GM12878 (cell line): ENCODE data around the gene CHAT. TPM values are rescaled to one million over a fixed set of nuclear protein-coding genes. Genes with fewer than 3 reads are reported as not detected.

Experiments
- ATAC-seq: fragments of 200-7000 bp; cut with Tn5 transposase; 3 replicates; pipeline ENCODE4 v1.9.1; 2020; ENCODE audit warnings: mild to moderate bottlenecking, moderate library complexity
- BruUV-seq: library from RNA; stranded (reverse); fragments of 400-500 nt; replicated peaks from 2 replicates; lab custom pipeline; 2021; lab: Mats Ljungman, UMichigan
- CTCF ChIA-PET: fragments of 300-600 bp; sonication (Branson Sonifier 250); formaldehyde crosslinking; extraction: SDS; loops from one replicate; lab custom pipeline; 2021; ENCODE audit warnings: inconsistent platforms; lab: Yijun Ruan, JAX
- POLR2A ChIA-PET: fragments of 350-600 bp; formaldehyde crosslinking; extraction: SDS; loops from one replicate; lab custom pipeline; 2021; ENCODE audit warnings: inconsistent platforms; lab: Charles Lee
- RAD21 ChIA-PET: fragments of 300-600 bp; sonication (Branson Sonifier 250); formaldehyde crosslinking; loops from one replicate; lab custom pipeline; 2023; ENCODE audit warnings: antibody characterized with exemption; ENCODE audit not compliant: unreplicated experiment; lab: Charles Lee
- SMC1A ChIA-PET: fragments of 300-600 bp; sonication (Branson Sonifier 250); formaldehyde crosslinking; loops from one replicate; lab custom pipeline; 2023; ENCODE audit not compliant: unreplicated experiment, uncharacterized antibody; lab: Charles Lee
- DNase-seq: peaks from one replicate; pipeline ENCODE4 v3.0.0-alpha.2; 2011; ENCODE audit warnings: low read depth, low spot score
- FAIRE-seq: peaks from 3 replicates; lab custom pipeline; 2011; peaks lifted over from hg19 to GRCh38; lab: Jason Lieb, UNC
- H2AFZ ChIP-seq: 2 replicates; pipeline ENCODE4 v1.6.0; 2011; ENCODE audit warnings: low read depth, low read length, control low read depth; ENCODE audit not compliant: control insufficient read depth
- H3K27ac ChIP-seq: 2 replicates; pipeline ENCODE4 v1.5.1; 2011; ENCODE audit warnings: control low read depth; ENCODE audit not compliant: control insufficient read depth, insufficient read depth
- H3K27me3 ChIP-seq, 2 experiments: replicated peaks in 1 of 2; 2 replicates each; pipeline versions ENCODE4 v1.6.0 to v1.6.1; 2011; ENCODE audit warnings: low read length in 1 of 2; ENCODE audit not compliant: control insufficient read depth in 2 of 2, insufficient read depth in 2 of 2
- H3K36me3 ChIP-seq, 2 experiments: 2 replicates each; pipeline ENCODE4 v1.5.1; 2011; ENCODE audit warnings: low read length in 1 of 2; ENCODE audit not compliant: control insufficient read depth in 2 of 2, insufficient read depth in 2 of 2
- H3K4me1 ChIP-seq: 2 replicates; pipeline ENCODE4 v1.6.1; 2011; ENCODE audit warnings: mild to moderate bottlenecking, low read length, moderate library complexity, mixed read lengths; ENCODE audit not compliant: control insufficient read depth, insufficient read depth
- H3K4me2 ChIP-seq: 2 replicates; pipeline ENCODE4 v1.6.0; 2011; ENCODE audit warnings: control low read depth; ENCODE audit not compliant: control insufficient read depth, insufficient read depth
- H3K4me3 ChIP-seq: fragments of 200-600 bp; sonication (generic); 2 replicates; pipeline ENCODE4 v1.5.1; 2016
- H3K79me2 ChIP-seq: 2 replicates; pipeline ENCODE4 v1.6.0; 2011; ENCODE audit warnings: low read length; ENCODE audit not compliant: control insufficient read depth, insufficient read depth
- H3K9ac ChIP-seq: 2 replicates; pipeline ENCODE4 v1.8.0; 2011; ENCODE audit warnings: low read length, control low read depth, mixed read lengths; ENCODE audit not compliant: control insufficient read depth, insufficient read depth
- H3K9me3 ChIP-seq: replicated peaks from 3 replicates; pipeline ENCODE4 v1.5.1; 2011; ENCODE audit warnings: mild to moderate bottlenecking, low read length; ENCODE audit not compliant: control insufficient read depth, insufficient read depth
- H4K20me1 ChIP-seq: 2 replicates; pipeline ENCODE4 v1.6.0; 2011; ENCODE audit not compliant: control insufficient read depth, insufficient read depth
- FOS ChIP-seq: IDR thresholded peaks from 3 replicates; pipeline ENCODE4 v1.6.1; 2011; ENCODE audit warnings: borderline replicate concordance; ENCODE audit not compliant: insufficient read length; ENCODE audit errors: extremely low read depth
- HDAC2 ChIP-seq: fragments of 200-600 bp; sonication (generic); IDR thresholded peaks from 2 replicates; pipeline ENCODE4 v1.6.1; 2017
- HDAC6 ChIP-seq: fragments of 200-600 bp; sonication (generic); IDR thresholded peaks from one replicate; pipeline ENCODE4 v1.8.0; 2017; ENCODE audit warnings: antibody characterized with exemption; ENCODE audit not compliant: unreplicated experiment
- NFIC ChIP-seq: IDR thresholded peaks from 2 replicates; pipeline ENCODE4 v1.6.1; 2012; ENCODE audit warnings: low read depth, mild to moderate bottlenecking, inconsistent platforms, low read length, moderate library complexity
- NFYB ChIP-seq: IDR thresholded peaks from 2 replicates; pipeline ENCODE4 v1.6.1; 2011; ENCODE audit warnings: low read depth, mild to moderate bottlenecking, low read length, improper control_type of control experiment, moderate library complexity; ENCODE audit not compliant: insufficient read depth
- NR2C2 ChIP-seq: IDR thresholded peaks from 2 replicates; pipeline ENCODE4 v1.6.1; 2011; ENCODE audit warnings: borderline replicate concordance, low read depth; ENCODE audit not compliant: control insufficient read depth, insufficient read length
- PKNOX1 ChIP-seq: fragments of 450-650 bp; IDR thresholded peaks from 2 replicates; pipeline ENCODE4 v1.6.1; 2016; ENCODE audit warnings: mild to moderate bottlenecking
- POLR2AphosphoS2 ChIP-seq: IDR thresholded peaks from 2 replicates; pipeline ENCODE4 v1.6.1; 2011; ENCODE audit warnings: low read depth, mild to moderate bottlenecking, low read length, improper control_type of control experiment, moderate library complexity
- RAD51 ChIP-seq: fragments of 450-650 bp; IDR thresholded peaks from 2 replicates; pipeline ENCODE4 v1.6.1; 2016; ENCODE audit warnings: moderate library complexity, mild to moderate bottlenecking, inconsistent platforms
- RUNX3 ChIP-seq: IDR thresholded peaks from 2 replicates; pipeline ENCODE4 v1.6.1; 2012; ENCODE audit warnings: low read length, inconsistent platforms
- TCF3 ChIP-seq: IDR thresholded peaks from 2 replicates; pipeline ENCODE4 v1.6.1; 2012; ENCODE audit warnings: low read depth, mild to moderate bottlenecking, low read length, borderline replicate concordance; ENCODE audit not compliant: insufficient read depth
- YBX1 ChIP-seq: fragments of 450-650 bp; IDR thresholded peaks from 2 replicates; pipeline ENCODE4 v1.6.1; 2016; ENCODE audit warnings: antibody characterized with exemption
- ZBED1 ChIP-seq: IDR thresholded peaks from 2 replicates; pipeline ENCODE4 v1.6.1; 2016; ENCODE audit warnings: borderline replicate concordance
- WGBS: methylation state at CpG from one replicate; pipeline ENCODE4 v1.1.6; 2016; ENCODE audit warnings: low lambda C conversion rate; ENCODE audit not compliant: insufficient replicate concordance, insufficient coverage; ENCODE audit errors: missing lambda C conversion rate; 5-methylcytosine and 5-hydroxymethylcytosine counted together
- in situ Hi-C: fragments of 300-500 bp; cut with MboI; formaldehyde crosslinking; loops from 9 replicates; pipeline ENCODE4 v1.14.3; 2018; ENCODE audit warnings: mixed read lengths
- intact Hi-C: fragments of 100-400 bp; cut with micrococcal nuclease; formaldehyde crosslinking; loops from one replicate; pipeline ENCODE4 v1.14.2; 2022; ENCODE audit not compliant: unreplicated experiment
- polyA plus RNA-seq, 11 experiments: library from polyadenylated mRNA; depleted of rRNA in 4 of 11; unstranded in 6 of 11; stranded (reverse) in 5 of 11; fragments of >200 nt; fragmentation: Nextera tagmentation in 4 of 11; fragmentation: Illumina TruSeq in 1 of 11; extraction: Ambion mirVana in 4 of 11; extraction: Trizol in 1 of 11; gene quantifications; 1 replicate in 1 of 11; 2 replicates in 10 of 11; pipeline versions ENCODE4 v1.2.1 to v1.2.3, GENCODE V29; 2011 to 2016; ENCODE audit warnings: inconsistent platforms in 2 of 11, missing spikeins in 2 of 11, low read depth in 1 of 11
- total RNA-seq, 4 experiments: library from RNA; depleted of rRNA in 3 of 4; stranded (reverse); fragments of >200 nt in 3 of 4; fragmentation: Illumina TruSeq in 1 of 4; extraction: Trizol in 1 of 4; gene quantifications; 2 replicates each; pipeline versions ENCODE4 v1.2.1 to v1.2.3, GENCODE V29; 2013 to 2021
- TF ChIP-seq, protein P1 (sequence below): IDR thresholded peaks from 2 replicates; pipeline ENCODE4 v1.6.1; 2012; ENCODE audit warnings: low read depth, low read length, improper control_type of control experiment

The CHAT gene
- total and polyA plus RNA-seq, 10 of the 15 experiments (the other 5 are each of a cell fraction or from before 2014, with no cell fraction given): not detected

GRCh38 chr10:49598986-49599385 lies 14.9 kb upstream of the CHAT start:
- no TSS peak for BruUV-seq
- Histone ChIP-seq H2AFZ (no peak overlapping the region), H3K4me1 (no peaks in the 10 kb centered on the region), H3K36me3 (no peaks in the 10 kb centered on the region), H3K4me3 (no peak overlapping the region), H3K9me3 (no peaks in the 10 kb centered on the region), H3K79me2 (no peaks in the 10 kb centered on the region), H3K27ac (no peak overlapping the region), H4K20me1 (no peaks in the 10 kb centered on the region), H3K27me3 (no peaks in the 10 kb centered on the region; a peak in 1 of 4 replicates), H3K9ac (no peak overlapping the region), H3K4me2 (no peak overlapping the region)
- in situ Hi-C loops: loop anchor here (5.0 to 10.0 kb wide), 2 partner anchors 326 to 618 kb away; no protein-coding TSS in a partner anchor
- RAD21 ChIA-PET: no interaction called here
- CTCF ChIA-PET: no interaction called here
- no peak for FAIRE-seq
- no peak for DNase-seq
- 14% methylated on average over 4 of the region's 4 CpGs for WGBS
- TF ChIP-seq RUNX3 (no peak), HDAC6 (no peak)
- SMC1A ChIA-PET: no interaction called here
- no peak for ATAC-seq
- POLR2A ChIA-PET: no interaction called here
- intact Hi-C loops: no loop called here

- no peaks in the 10 kb centered on the region for H3K36me3 ChIP-seq
- H2AFZ ChIP-seq: no peak overlapping the region
- no peak for ATAC-seq
- RAD21 ChIA-PET: no interaction called here
- CTCF ChIA-PET: no interaction called here
- H3K79me2 ChIP-seq: no peaks in the 10 kb centered on the region
- H3K9ac ChIP-seq: no peak overlapping the region
- BruUV-seq: no TSS peak
- 10% methylated on average over 3 of the region's 3 CpGs for WGBS
- H3K4me3 ChIP-seq: no peak overlapping the region
- H3K4me2 ChIP-seq: no peak overlapping the region
- no peak for TF ChIP-seq YBX1
- TF ChIP-seq NR2C2: no peak
- no peak for TF ChIP-seq FOS
- no peak for TF ChIP-seq NFYB
- TF ChIP-seq RAD51: no peak
- TF ChIP-seq POLR2AphosphoS2: no peak
- no peak for TF ChIP-seq TCF3
- no peak for TF ChIP-seq ZBED1
- no peak for TF ChIP-seq NFIC
- no peak for TF ChIP-seq HDAC2
- TF ChIP-seq, protein P1, sequence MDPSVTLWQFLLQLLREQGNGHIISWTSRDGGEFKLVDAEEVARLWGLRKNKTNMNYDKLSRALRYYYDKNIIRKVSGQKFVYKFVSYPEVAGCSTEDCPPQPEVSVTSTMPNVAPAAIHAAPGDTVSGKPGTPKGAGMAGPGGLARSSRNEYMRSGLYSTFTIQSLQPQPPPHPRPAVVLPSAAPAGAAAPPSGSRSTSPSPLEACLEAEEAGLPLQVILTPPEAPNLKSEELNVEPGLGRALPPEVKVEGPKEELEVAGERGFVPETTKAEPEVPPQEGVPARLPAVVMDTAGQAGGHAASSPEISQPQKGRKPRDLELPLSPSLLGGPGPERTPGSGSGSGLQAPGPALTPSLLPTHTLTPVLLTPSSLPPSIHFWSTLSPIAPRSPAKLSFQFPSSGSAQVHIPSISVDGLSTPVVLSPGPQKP: no peak
- TF ChIP-seq PKNOX1: no peak
- TF ChIP-seq, all 136 proteins: peak for 0
- Histone ChIP-seq H3K27me3 (no peaks in the 10 kb centered on the region; a peak in 1 of 4 replicates), H3K9me3 (no peaks in the 10 kb centered on the region), H3K4me1 (no peaks in the 10 kb centered on the region), H4K20me1 (no peaks in the 10 kb centered on the region), H3K27ac (no peak overlapping the region)
- POLR2A ChIA-PET: no interaction called here
- in situ Hi-C loops (loop anchor here (5.0 to 10.0 kb wide), 2 partner anchors 325 to 618 kb away; no protein-coding TSS in a partner anchor), intact Hi-C loops (no loop called here)
- SMC1A ChIA-PET: no interaction called here
- no peak for FAIRE-seq
- no peak for DNase-seq
Measured at GRCh38 chr10:49599546-49599945, 14.3 kb upstream of the CHAT start.
